ENCODE measurements around the gene TUBB6. TPM values are rescaled to one million over a fixed set of nuclear protein-coding genes. Genes with fewer than 3 reads are reported as not detected.
A peak's percentile ranks its signal among the peaks of the same experiment; 100 is the strongest.

TUBB6 gene
- total and polyA plus RNA-seq, 2 of the 13 experiments (the other 11 are each of a cell fraction or from before 2014, with no cell fraction given): 9.9 to 28.6 TPM

DNA sequence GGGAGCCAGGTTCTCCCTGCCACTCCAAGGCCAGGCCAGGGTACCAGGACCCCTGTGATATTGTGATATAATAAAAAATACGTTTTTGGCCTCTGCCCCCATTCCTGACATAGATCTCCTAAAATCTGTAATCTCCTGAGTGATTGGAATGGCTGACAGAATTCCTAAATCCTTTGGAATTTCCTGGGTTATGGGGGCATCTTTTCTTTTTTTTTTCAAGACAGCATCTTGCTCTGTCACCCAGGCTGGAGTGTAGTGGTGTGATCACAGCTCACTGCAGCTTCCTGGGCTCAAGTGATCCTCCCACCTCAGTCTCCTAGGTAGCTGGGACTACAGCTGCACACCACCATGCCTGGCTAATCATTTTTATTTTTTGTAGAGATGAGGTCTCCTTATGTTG lies 26.2 kb upstream of the TUBB6 start:
- Histone ChIP-seq H3K27me3 (ENCODE audit: control insufficient read depth in 1 of 2, insufficient read depth in 2 of 2, low read length in 2 of 2) (peaks cover 0 to 4% of the 10 kb centered on the region in 2 experiments; a peak in 1 of 5 replicates), H3K9me3 (ENCODE audit: low read length) (no peaks in the 10 kb centered on the region), H3K4me3 (replicated peaks in 1 of 3; ENCODE audit: insufficient read depth in 1 of 3, low read depth in 2 of 3, low read length in 3 of 3) (no peak overlapping the region), H3K36me3 (replicated peaks in 1 of 2; ENCODE audit: control insufficient read depth in 1 of 2, insufficient read depth in 2 of 2, low read length in 2 of 2) (no peaks in the 10 kb centered on the region), H2AFZ (ENCODE audit: low read length) (no peak overlapping the region), H4K20me1 (ENCODE audit: insufficient read depth, low read length) (no peaks in the 10 kb centered on the region), H3K9ac (ENCODE audit: insufficient read depth, low read depth, low read length) (no peak overlapping the region), H3K4me2 (ENCODE audit: low read depth, low read length) (no peak overlapping the region), H3K4me1 (ENCODE audit: insufficient read depth, low read length) (peaks cover 31% of the 10 kb centered on the region), H3K79me2 (ENCODE audit: insufficient read depth, low read length) (no peaks in the 10 kb centered on the region), H3K27ac (ENCODE audit: extremely low read length, insufficient read depth, low read length) (no peak overlapping the region)
- DNase-seq (ENCODE audit: low spot score) (no peak), ATAC-seq (no peak), FAIRE-seq (no peak)
- TF ChIP-seq ZNF33B (CRISPR knock-in tag; IDR thresholded peaks at IDR 0.05): no peak
- WGBS (ENCODE audit: low lambda C conversion rate): 0% methylated on average over 1 of the region's 1 CpG
- in situ Hi-C loops (cut with HindIII; ENCODE audit: extremely low pct_ligation_motif_present, low pct_unique_long_range_greater_than_20kb) (no loop called here), intact Hi-C loops (cut with micrococcal nuclease; ENCODE audit: unreplicated experiment) (loop anchor here (5.0 kb wide), 1 partner anchor 375 kb away; the partner anchor contains the start of gene SPIRE1)
- no TSS peak for BruUV-seq (replicated peaks)
- ChIA-PET POLR2A (no interaction called here), CTCF (ENCODE audit: low intra/inter-chr PET ratio, low total read pairs) (no interaction called here)

DNA sequence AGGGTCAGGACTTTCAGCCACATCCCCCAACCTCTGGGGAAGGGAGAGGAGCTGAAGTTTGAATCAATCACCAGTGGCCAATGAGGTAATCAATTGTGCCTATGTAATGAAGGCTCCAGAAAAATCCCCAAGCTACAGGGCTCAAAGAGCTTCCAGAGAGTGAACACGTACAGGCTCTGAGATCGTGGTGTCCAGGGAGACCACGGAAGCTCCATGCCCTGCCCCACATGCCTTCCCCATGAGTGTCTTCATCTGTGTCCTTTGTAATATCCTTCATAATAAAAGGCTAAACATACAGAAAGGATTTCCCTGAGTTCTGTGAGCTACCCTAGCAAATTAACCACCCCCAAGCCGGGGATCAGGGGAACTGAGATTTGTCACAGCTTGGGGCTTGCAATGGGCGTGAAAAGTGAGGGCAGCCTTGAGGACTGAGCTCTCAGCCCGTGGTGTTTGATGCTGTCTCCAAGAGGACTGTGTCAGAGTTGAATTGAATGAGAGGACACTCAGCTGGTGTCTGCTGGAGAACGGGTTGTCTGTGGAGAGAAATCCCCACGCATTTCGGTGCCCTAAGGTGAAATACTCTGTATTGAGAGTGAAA lies 25.5 kb upstream of the TUBB6 start:
- Histone ChIP-seq H3K9me3 (ENCODE audit: low read length) (no peaks in the 10 kb centered on the region), H3K27ac (ENCODE audit: extremely low read length, insufficient read depth, low read length) (no peak overlapping the region), H2AFZ (ENCODE audit: low read length) (no peak overlapping the region), H3K36me3 (replicated peaks in 1 of 2; ENCODE audit: control insufficient read depth in 1 of 2, insufficient read depth in 2 of 2, low read length in 2 of 2) (no peaks in the 10 kb centered on the region), H3K79me2 (ENCODE audit: insufficient read depth, low read length) (no peaks in the 10 kb centered on the region), H3K4me1 (ENCODE audit: insufficient read depth, low read length) (peaks cover 32% of the 10 kb centered on the region), H3K4me2 (ENCODE audit: low read depth, low read length) (no peak overlapping the region), H3K4me3 (replicated peaks in 1 of 3; ENCODE audit: insufficient read depth in 1 of 3, low read depth in 2 of 3, low read length in 3 of 3) (no peak overlapping the region), H4K20me1 (ENCODE audit: insufficient read depth, low read length) (no peaks in the 10 kb centered on the region), H3K9ac (ENCODE audit: insufficient read depth, low read depth, low read length) (no peak overlapping the region), H3K27me3 (ENCODE audit: control insufficient read depth in 1 of 2, insufficient read depth in 2 of 2, low read length in 2 of 2) (peaks cover 0 to 6% of the 10 kb centered on the region in 2 experiments; a peak in 2 of 5 replicates)
- FAIRE-seq (no peak), DNase-seq (ENCODE audit: low spot score) (peak; percentile 27), ATAC-seq (no peak)
- intact Hi-C loops (cut with micrococcal nuclease; ENCODE audit: unreplicated experiment) (loop anchor here (5.0 kb wide), 1 partner anchor 375 kb away; the partner anchor contains the start of gene SPIRE1), in situ Hi-C loops (cut with HindIII; ENCODE audit: extremely low pct_ligation_motif_present, low pct_unique_long_range_greater_than_20kb) (no loop called here)
- CTCF ChIA-PET (ENCODE audit: low intra/inter-chr PET ratio, low total read pairs): no interaction called here
- no TSS peak for BruUV-seq (replicated peaks)
- POLR2A ChIA-PET: no interaction called here
- TF ChIP-seq BCL6 (CRISPR knock-in tag; IDR thresholded peaks at IDR 0.05) (no peak), MED13 (CRISPR knock-in tag; IDR thresholded peaks at IDR 0.05) (no peak), TOE1 (CRISPR knock-in tag; IDR thresholded peaks at IDR 0.05) (no peak), ZNF274 (CRISPR knock-in tag; IDR thresholded peaks at IDR 0.05) (no peak)
- TF ChIP-seq, protein P1, sequence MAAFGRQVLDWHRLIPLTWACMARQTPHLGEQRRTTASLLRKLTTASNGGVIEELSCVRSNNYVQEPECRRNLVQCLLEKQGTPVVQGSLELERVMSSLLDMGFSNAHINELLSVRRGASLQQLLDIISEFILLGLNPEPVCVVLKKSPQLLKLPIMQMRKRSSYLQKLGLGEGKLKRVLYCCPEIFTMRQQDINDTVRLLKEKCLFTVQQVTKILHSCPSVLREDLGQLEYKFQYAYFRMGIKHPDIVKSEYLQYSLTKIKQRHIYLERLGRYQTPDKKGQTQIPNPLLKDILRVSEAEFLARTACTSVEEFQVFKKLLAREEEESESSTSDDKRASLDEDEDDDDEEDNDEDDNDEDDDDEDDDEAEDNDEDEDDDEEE (CRISPR knock-in tag; IDR thresholded peaks at IDR 0.05): no peak
- WGBS (ENCODE audit: low lambda C conversion rate): 6% methylated on average over 8 of the region's 9 CpGs

Data from HepG2 (cell line).